Measurements from ENCODE around the gene SLC35E4. TPM values are rescaled to one million over a fixed set of nuclear protein-coding genes. Genes with fewer than 3 reads are reported as not detected.
"Not testable (repeated sequence)": the region's sequence is repeated elsewhere in the genome, so short reads cannot be mapped to it uniquely, and the experiment has no call there.

SLC35E4 gene
- total RNA-seq, 1 donor from 2014 or later, result 4.1 TPM

- Mint-ChIP-seq H3K4me3 (no peak overlapping the region), H3K27ac (no peak overlapping the region), H3K9me3 (no peaks in the 10 kb centered on the region), H3K4me1 (peaks cover 2% of the 10 kb centered on the region), H3K36me3 (peaks cover 10% of the 10 kb centered on the region), H3K27me3 (ENCODE audit: low read depth) (no peaks in the 10 kb centered on the region)
- no peak for DNase-seq (ENCODE audit: low spot score in 2 of 2, unreplicated experiment in 2 of 2)
- TF ChIP-seq CTCF (IDR thresholded peaks at IDR 0.05; ENCODE audit: unreplicated experiment), result no peak
Observed at GRCh38 chr22:30614268-30614667, 21.3 kb upstream of the SLC35E4 start.

GRCh38 chr22:30614879-30615278, 20.7 kb upstream of the SLC35E4 start:
- no peaks in the 10 kb centered on the region for H3K4me1 Mint-ChIP-seq
- no peak overlapping the region for H3K27ac Mint-ChIP-seq
- H3K27me3 Mint-ChIP-seq (ENCODE audit: low read depth), result no peaks in the 10 kb centered on the region
- no peak overlapping the region for H3K4me3 Mint-ChIP-seq
- H3K36me3 Mint-ChIP-seq, result peaks cover 10% of the 10 kb centered on the region
- no peak for DNase-seq (ENCODE audit: low spot score in 2 of 2, unreplicated experiment in 2 of 2)
- H3K9me3 Mint-ChIP-seq, result no peaks in the 10 kb centered on the region
- TF ChIP-seq CTCF (IDR thresholded peaks at IDR 0.05; ENCODE audit: unreplicated experiment), result no peak

GRCh38 chr22:30615543-30615954, 20.0 kb upstream of the SLC35E4 start:
- Mint-ChIP-seq H3K27ac (no peak overlapping the region), H3K4me1 (no peaks in the 10 kb centered on the region), H3K36me3 (peaks cover 10% of the 10 kb centered on the region), H3K4me3 (no peak overlapping the region), H3K9me3 (no peaks in the 10 kb centered on the region), H3K27me3 (ENCODE audit: low read depth) (no peaks in the 10 kb centered on the region)
- no peak for TF ChIP-seq CTCF (IDR thresholded peaks at IDR 0.05; ENCODE audit: unreplicated experiment)
- no peak for DNase-seq (ENCODE audit: low spot score in 2 of 2, unreplicated experiment in 2 of 2)

- Mint-ChIP-seq H3K4me1 (no peaks in the 10 kb centered on the region), H3K36me3 (peaks cover 11% of the 10 kb centered on the region), H3K9me3 (no peaks in the 10 kb centered on the region), H3K27ac (no peak overlapping the region), H3K27me3 (ENCODE audit: low read depth) (no peaks in the 10 kb centered on the region), H3K4me3 (no peak overlapping the region)
- TF ChIP-seq CTCF (IDR thresholded peaks at IDR 0.05; ENCODE audit: unreplicated experiment), result no peak
- DNase-seq (ENCODE audit: low spot score in 2 of 2, unreplicated experiment in 2 of 2), result no peak
Observed at GRCh38 chr22:30617819-30618218, 17.8 kb upstream of the SLC35E4 start.

GRCh38 chr22:30619909-30620308, 15.7 kb upstream of the SLC35E4 start:
- H3K4me1 Mint-ChIP-seq, result not testable (repeated sequence)

GRCh38 chr22:30626413-30626812, 9.2 kb upstream of the SLC35E4 start:
- Mint-ChIP-seq H3K27me3 (ENCODE audit: low read depth) (no peaks in the 10 kb centered on the region), H3K4me1 (peaks cover 3% of the 10 kb centered on the region), H3K27ac (no peak overlapping the region), H3K4me3 (no peak overlapping the region), H3K9me3 (no peaks in the 10 kb centered on the region), H3K36me3 (peaks cover 5% of the 10 kb centered on the region)
- TF ChIP-seq CTCF (IDR thresholded peaks at IDR 0.05; ENCODE audit: unreplicated experiment), result no peak
- no peak for DNase-seq (ENCODE audit: low spot score in 2 of 2, unreplicated experiment in 2 of 2)

More at GRCh38 chr22:30619909-30620308, 15.7 kb upstream of the SLC35E4 start:
- H3K27ac Mint-ChIP-seq; H3K4me3 Mint-ChIP-seq; H3K27me3 Mint-ChIP-seq (ENCODE audit: low read depth); DNase-seq (ENCODE audit: low spot score in 2 of 2, unreplicated experiment in 2 of 2); H3K9me3 Mint-ChIP-seq: not testable (repeated sequence)
- H3K36me3 Mint-ChIP-seq, result peaks cover 14% of the 10 kb centered on the region
